K562 (cell line): ENCODE measurements around the gene CACNA1I. TPM values are rescaled to one million over a fixed set of nuclear protein-coding genes. Genes with fewer than 3 reads are reported as not detected.

Experiments
- ATAC-seq: fragments of 200-7000 bp; cut with Tn5 transposase; 3 replicates; pipeline ENCODE4 v1.9.1; 2020; ENCODE audit warnings: moderate library complexity
- BruUV-seq: library from RNA; stranded (reverse); fragments of 400-500 nt; replicated peaks from 2 replicates; lab custom pipeline; 2021; lab: Mats Ljungman, UMichigan
- CTCF ChIA-PET: fragments of 300-600 bp; formaldehyde crosslinking; extraction: SDS; loops from one replicate; lab custom pipeline; 2021; ENCODE audit warnings: low intra/inter-chr PET ratio; lab: Yijun Ruan, JAX
- POLR2A ChIA-PET: fragments of 300-600, 350-650 bp; sonication (Branson Sonifier 250); formaldehyde crosslinking; extraction: SDS; loops from one replicate; lab custom pipeline; 2021; ENCODE audit warnings: antibody characterized with exemption, inconsistent platforms; lab: Yijun Ruan, JAX
- DNase-seq, 4 experiments: peaks; one replicate each; pipeline versions ENCODE4 v3.0.0 to v3.0.0-alpha.2; 2011 to 2018; ENCODE audit warnings: low spot score in 3 of 4, mixed read lengths in 3 of 4; ENCODE audit errors: extremely low read depth in 1 of 4
- FAIRE-seq: peaks from 2 replicates; lab custom pipeline; 2011; peaks lifted over from hg19 to GRCh38; lab: Jason Lieb, UNC
- H2AFZ ChIP-seq: 2 replicates; pipeline ENCODE4 v1.6.0; 2011; ENCODE audit warnings: low read depth, low read length, control low read depth, inconsistent platforms
- H3K27ac ChIP-seq: fragments of 200-600 bp; 3 replicates; pipeline ENCODE4 v1.8.0; 2011; ENCODE audit warnings: low read depth, mild to moderate bottlenecking, control low read depth, inconsistent platforms, low read length, moderate library complexity, mixed read lengths; ENCODE audit errors: extremely low read depth
- H3K27me3 ChIP-seq, 2 experiments: fragments of 300-600 bp in 1 of 2; 2 replicates in 1 of 2; 3 replicates in 1 of 2; pipeline versions ENCODE4 v1.6.0 to v1.8.0; 2011; ENCODE audit warnings: inconsistent platforms in 2 of 2, low read length in 2 of 2, mild to moderate bottlenecking in 1 of 2, mixed read lengths in 1 of 2, moderate library complexity in 1 of 2; ENCODE audit not compliant: control insufficient read depth in 2 of 2, insufficient read depth in 2 of 2
- H3K36me3 ChIP-seq: fragments of 300-600 bp; 3 replicates; pipeline ENCODE4 v1.8.0; 2011; ENCODE audit warnings: mild to moderate bottlenecking, low read length, inconsistent platforms; ENCODE audit not compliant: control insufficient read depth, insufficient read depth
- H3K4me1 ChIP-seq, 2 experiments: fragments of 200-600 bp in 1 of 2; replicated peaks in 1 of 2; 2 replicates in 1 of 2; 3 replicates in 1 of 2; pipeline versions ENCODE4 v1.5.1 to v1.8.0; 2011; ENCODE audit warnings: inconsistent platforms in 2 of 2, low read length in 2 of 2, mild to moderate bottlenecking in 1 of 2, mixed read lengths in 1 of 2, moderate library complexity in 1 of 2; ENCODE audit not compliant: control insufficient read depth in 2 of 2, insufficient read depth in 2 of 2
- H3K4me2 ChIP-seq: 2 replicates; pipeline ENCODE4 v1.6.1; 2011; ENCODE audit warnings: low read length, control low read depth, inconsistent platforms, mixed read lengths; ENCODE audit not compliant: insufficient read depth
- H3K4me3 ChIP-seq: fragments of 200-600 bp; sonication (generic), shearing (Covaris generic); 2 replicates; pipeline ENCODE4 v1.5.1; 2016; ENCODE audit warnings: control low read depth, inconsistent platforms
- H3K79me2 ChIP-seq: fragments of 200-600 bp; 3 replicates; pipeline ENCODE4 v1.8.0; 2011; ENCODE audit warnings: low read length, inconsistent platforms; ENCODE audit not compliant: control insufficient read depth, insufficient read depth
- H3K9ac ChIP-seq, 2 experiments: 2 replicates each; pipeline versions ENCODE4 v1.6.0 to v1.6.1; 2011; ENCODE audit warnings: low read depth in 2 of 2, low read length in 2 of 2, control low read depth in 1 of 2, inconsistent platforms in 1 of 2, mild to moderate bottlenecking in 1 of 2, mixed read lengths in 1 of 2; ENCODE audit not compliant: insufficient read depth in 1 of 2
- H3K9me1 ChIP-seq: one replicate; pipeline ENCODE4 v1.6.0; 2011; ENCODE audit warnings: inconsistent platforms, mild to moderate bottlenecking, low read length, moderate library complexity; ENCODE audit not compliant: control insufficient read depth, insufficient read depth
- H3K9me3 ChIP-seq: replicated peaks from 2 replicates; pipeline ENCODE4 v1.5.1; 2011; ENCODE audit warnings: low read depth, low read length, inconsistent platforms; ENCODE audit not compliant: control insufficient read depth, insufficient read depth
- H4K20me1 ChIP-seq: replicated peaks from 2 replicates; pipeline ENCODE4 v1.6.1; 2011; ENCODE audit warnings: low read length, inconsistent platforms, mixed read lengths; ENCODE audit not compliant: control insufficient read depth, insufficient read depth
- BRCA1 ChIP-seq, 2 experiments: fragments of 450-650 bp in 1 of 2; sonication (generic) in 1 of 2; formaldehyde crosslinking in 1 of 2; IDR thresholded peaks; 2 replicates each; pipeline versions ENCODE4 v1.5.0 to v1.6.1; 2017 to 2020; ENCODE audit warnings: mild to moderate bottlenecking in 1 of 2, missing genetic modification reagents in 1 of 2
- CHCHD3 ChIP-seq: fragments of 250-450 bp; sonication (Bioruptor Pico); IDR thresholded peaks from 2 replicates; pipeline ENCODE4 v2.1.2; 2022; ENCODE audit warnings: mild to moderate bottlenecking
- COPS2 ChIP-seq: fragments of 450-650 bp; conservative IDR thresholded peaks from 2 replicates; pipeline ENCODE4 v1.6.1; 2016; ENCODE audit warnings: mild to moderate bottlenecking, moderate library complexity
- FOXO4 ChIP-seq: fragments of 450-650 bp; formaldehyde crosslinking; IDR thresholded peaks from 2 replicates; pipeline ENCODE4 v1.4.0; 2020; ENCODE audit warnings: mild to moderate bottlenecking, moderate library complexity
- FOXP1 ChIP-seq: sonication (generic); formaldehyde crosslinking; IDR thresholded peaks from 2 replicates; pipeline ENCODE4 v1.8.0; 2022; ENCODE audit warnings: mild to moderate bottlenecking, missing genetic modification reagents
- KLF10 ChIP-seq: fragments of 250-450 bp; sonication (Bioruptor Pico); IDR thresholded peaks from 2 replicates; pipeline ENCODE4 v1.6.1; 2021; ENCODE audit warnings: matching md5 sums
- MED1 ChIP-seq: sonication (generic); formaldehyde crosslinking; IDR thresholded peaks from 2 replicates; pipeline ENCODE4 v1.8.1; 2023; ENCODE audit warnings: missing genetic modification reagents, borderline replicate concordance
- MIER1 ChIP-seq: fragments of 450-650 bp; IDR thresholded peaks from 2 replicates; pipeline ENCODE4 v1.6.1; 2016; ENCODE audit warnings: antibody characterized with exemption, mild to moderate bottlenecking, low read depth
- MXI1 ChIP-seq: IDR thresholded peaks from 2 replicates; pipeline ENCODE4 v1.6.1; 2011; ENCODE audit warnings: low read depth, mild to moderate bottlenecking, improper control_type of control experiment, low read length
- NEUROD1 ChIP-seq: fragments of 150-350 bp; IDR thresholded peaks from 2 replicates; pipeline ENCODE4 v1.6.1; 2014; ENCODE audit warnings: borderline replicate concordance, low read length, low read depth; ENCODE audit not compliant: partially characterized antibody
- NFYB ChIP-seq: IDR thresholded peaks from 2 replicates; pipeline ENCODE4 v1.6.1; 2011; ENCODE audit warnings: mild to moderate bottlenecking, moderate library complexity; ENCODE audit not compliant: insufficient read length; ENCODE audit errors: extremely low read depth
- PRPF4 ChIP-seq: fragments of 200-400 bp; formaldehyde crosslinking; IDR thresholded peaks from one replicate; pipeline ENCODE4 v1.6.1; 2017; ENCODE audit warnings: low read length, low read depth, mild to moderate bottlenecking; ENCODE audit not compliant: insufficient read depth, poor library complexity, severe bottlenecking
- SIRT6 ChIP-seq: IDR thresholded peaks from one replicate; pipeline ENCODE4 v1.6.1; 2012; ENCODE audit warnings: low read depth, mild to moderate bottlenecking, control low read depth, inconsistent platforms, low read length, moderate library complexity
- SMAD3 ChIP-seq: fragments of 450-650 bp; formaldehyde crosslinking; conservative IDR thresholded peaks from 2 replicates; pipeline ENCODE4 v1.4.0; 2020; ENCODE audit warnings: mild to moderate bottlenecking
- SRSF7 ChIP-seq: fragments of 200-400 bp; formaldehyde crosslinking; optimal IDR thresholded peaks from 2 replicates; pipeline ENCODE3; 2017; ENCODE audit warnings: mild to moderate bottlenecking, low read depth, low read length
- SRSF9 ChIP-seq: fragments of 200-400 bp; formaldehyde crosslinking; IDR thresholded peaks from 2 replicates; pipeline ENCODE4 v1.6.1; 2017; ENCODE audit warnings: low read depth, low read length, borderline replicate concordance
- TRIM24 ChIP-seq, 2 experiments: fragments of 450-650 bp; IDR thresholded peaks; 2 replicates each; pipeline ENCODE4 v1.6.1; 2016
- ZNF586 ChIP-seq: fragments of 450-650 bp; formaldehyde crosslinking; conservative IDR thresholded peaks from 2 replicates; pipeline ENCODE4 v1.4.0; 2020; ENCODE audit warnings: mild to moderate bottlenecking, moderate library complexity
- WGBS: fragments of 100-300 bp; shearing (Covaris generic); methylation state at CpG from one replicate; pipeline ENCODE4 v1.1.6; 2016; ENCODE audit warnings: low coverage, mixed read lengths; ENCODE audit not compliant: insufficient coverage; ENCODE audit errors: missing lambda C conversion rate; 5-methylcytosine and 5-hydroxymethylcytosine counted together
- in situ Hi-C: fragments of 300-500 bp; cut with MboI; formaldehyde crosslinking; loops from 4 replicates; pipeline ENCODE4 v1.15.0; 2018; ENCODE audit warnings: inconsistent platforms, mixed read lengths
- intact Hi-C: fragments of 100-400 bp; cut with micrococcal nuclease; formaldehyde crosslinking; loops from 2 replicates; pipeline ENCODE4 v1.14.2; 2022
- polyA plus RNA-seq, 8 experiments: library from polyadenylated mRNA; depleted of rRNA in 4 of 8; stranded (reverse) in 5 of 8; unstranded in 3 of 8; fragments of >200 nt; fragmentation: Nextera tagmentation in 2 of 8; fragmentation: Illumina TruSeq in 1 of 8; extraction: Ambion mirVana in 2 of 8; extraction: Trizol in 1 of 8; gene quantifications; 2 replicates each; pipeline versions ENCODE4 v1.2.1 to v1.2.3, GENCODE V29; 2011 to 2014; ENCODE audit warnings: inconsistent platforms in 1 of 8, missing spikeins in 1 of 8
- total RNA-seq, 7 experiments: library from RNA; depleted of rRNA in 6 of 7; stranded (reverse); fragments of >200 nt in 6 of 7; fragmentation: Illumina TruSeq in 2 of 7; extraction: Trizol in 2 of 7; gene quantifications; 2 replicates each; pipeline versions ENCODE4 v1.2.1 to v1.2.3, GENCODE V29; 2011 to 2021; ENCODE audit warnings: low replicate concordance in 1 of 7
- TF ChIP-seq, protein P1 (sequence below): fragments of 250-450 bp; sonication (Bioruptor Pico); IDR thresholded peaks from 2 replicates; pipeline ENCODE4 v1.5.0; 2021

The CACNA1I gene
- total and polyA plus RNA-seq, 9 of the 15 experiments (the other 6 are each of a cell fraction or from before 2014, with no cell fraction given), result 0.01 to 0.79 (median 0.32) TPM; not detected in 1

- Histone ChIP-seq H3K27me3 (no peaks in the 10 kb centered on the region), H3K4me2 (no peak overlapping the region), H3K9me3 (no peaks in the 10 kb centered on the region), H2AFZ (peak overlapping the region; percentile 9; the same call in 1 of the 2 replicates), H3K79me2 (no peaks in the 10 kb centered on the region), H3K27ac (no peak overlapping the region), H3K36me3 (no peaks in the 10 kb centered on the region), H4K20me1 (no peaks in the 10 kb centered on the region), H3K9me1 (no peaks in the 10 kb centered on the region), H3K9ac (no peak overlapping the region), H3K4me1 (peaks cover 8 to 17% of the 10 kb centered on the region in 2 experiments; a peak in 4 of 5 replicates), H3K4me3 (no peak overlapping the region)
- ChIA-PET POLR2A (no interaction called here), CTCF (no interaction called here)
- no peak for FAIRE-seq
- in situ Hi-C loops (no loop called here), intact Hi-C loops (no loop called here)
- 70% methylated on average over 8 of the region's 8 CpGs for WGBS
- no peak for TF ChIP-seq MIER1
- TF ChIP-seq PRPF4, result no peak
- TF ChIP-seq CHCHD3 (CRISPR knock-in tag), result no peak
- no peak for TF ChIP-seq BRCA1 (IDR thresholded peaks at IDR 0.05)
- TF ChIP-seq BRCA1 (CRISPR knock-in tag; IDR thresholded peaks at IDR 0.05), result no peak
- no peak for TF ChIP-seq SMAD3 (CRISPR knock-in tag)
- no peak for TF ChIP-seq ZNF586 (CRISPR knock-in tag)
- TF ChIP-seq, protein P1, sequence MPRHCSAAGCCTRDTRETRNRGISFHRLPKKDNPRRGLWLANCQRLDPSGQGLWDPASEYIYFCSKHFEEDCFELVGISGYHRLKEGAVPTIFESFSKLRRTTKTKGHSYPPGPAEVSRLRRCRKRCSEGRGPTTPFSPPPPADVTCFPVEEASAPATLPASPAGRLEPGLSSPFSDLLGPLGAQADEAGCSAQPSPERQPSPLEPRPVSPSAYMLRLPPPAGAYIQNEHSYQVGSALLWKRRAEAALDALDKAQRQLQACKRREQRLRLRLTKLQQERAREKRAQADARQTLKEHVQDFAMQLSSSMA (CRISPR knock-in tag), result no peak
- no peak for TF ChIP-seq MXI1
- TF ChIP-seq NEUROD1, result no peak
- no peak for TF ChIP-seq SRSF9
- TF ChIP-seq COPS2, result no peak
- TF ChIP-seq FOXO4 (CRISPR knock-in tag), result no peak
- TF ChIP-seq TRIM24 (IDR thresholded peaks at IDR 0.05), result no peak
- no peak for TF ChIP-seq MED1 (CRISPR knock-in tag)
- no peak for TF ChIP-seq NFYB
- no peak for TF ChIP-seq SIRT6
- TF ChIP-seq KLF10 (CRISPR knock-in tag), result no peak
- no peak for TF ChIP-seq FOXP1
- TF ChIP-seq SRSF7, result no peak
- no peak for DNase-seq
- no TSS peak for BruUV-seq
- ATAC-seq, result no peak
These were observed 146.5 kb downstream of the CACNA1I start for GRCh38 chr22:39717099-39717498.
